ENCODE results near the gene THRA. TPM values are rescaled to one million over a fixed set of nuclear protein-coding genes. Genes with fewer than 3 reads are reported as not detected.

THRA gene
- total and polyA plus RNA-seq, 2 donors: 9.9 to 14.3 TPM

GRCh38 chr17:40093580-40094201 is 30.9 kb downstream of the THRA start:
- 96% methylated on average over 16 of the region's 16 CpGs for WGBS
- Histone ChIP-seq H3K4me1 (ENCODE audit: control insufficient read depth in 2 of 2, insufficient read depth in 2 of 2, low read length in 2 of 2) (peaks cover 37 to 50% of the 10 kb centered on the region in 2 donors), H3K9me3 (ENCODE audit: control insufficient read depth in 2 of 2, insufficient read depth in 1 of 2, low read length in 1 of 2) (no peaks in the 10 kb centered on the region), H3K27me3 (ENCODE audit: control insufficient read depth in 2 of 2, insufficient read depth in 1 of 2, low read length in 1 of 2) (no peaks in the 10 kb centered on the region), H3K4me3 (ENCODE audit: low read length in 2 of 2) (no peak overlapping the region), H3K27ac (ENCODE audit: low read depth in 1 of 2, low read length in 1 of 2) (no peak overlapping the region), H3K36me3 (ENCODE audit: control insufficient read depth in 2 of 2, insufficient read depth in 2 of 2, low read length in 1 of 2) (peaks cover 58 to 66% of the 10 kb centered on the region in 2 donors)
- DNase-seq (ENCODE audit: low read depth in 6 of 9, low spot score in 9 of 9): no peak

DNA sequence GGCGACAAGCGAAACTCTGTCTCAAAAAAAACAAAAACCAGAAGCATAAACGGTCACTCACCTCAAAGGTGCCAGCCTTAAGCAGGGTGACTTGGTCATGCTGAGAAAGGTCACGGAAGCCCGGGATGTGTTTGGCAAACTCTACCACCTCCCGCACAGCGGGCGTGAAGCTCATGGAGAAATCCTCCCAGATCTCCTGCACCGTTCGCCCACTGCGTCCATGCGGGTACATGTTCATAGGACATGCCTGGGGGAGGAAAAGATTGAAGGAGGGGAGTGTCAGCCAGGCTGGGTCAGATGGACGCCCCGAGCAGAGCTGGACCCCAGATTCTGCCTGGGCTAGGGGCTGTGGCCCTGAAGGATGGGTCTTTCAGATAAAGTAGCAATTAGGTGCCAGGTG is 32.1 kb downstream of the THRA start:
- H3K27me3 ChIP-seq (ENCODE audit: control insufficient read depth in 2 of 2, insufficient read depth in 1 of 2, low read length in 1 of 2): no peaks in the 10 kb centered on the region
- H3K4me3 ChIP-seq (ENCODE audit: low read length in 2 of 2): no peak overlapping the region
- no peak for DNase-seq (ENCODE audit: low read depth in 6 of 9, low spot score in 9 of 9)
- H3K4me1 ChIP-seq (ENCODE audit: control insufficient read depth in 2 of 2, insufficient read depth in 2 of 2, low read length in 2 of 2): peaks cover 47 to 61% of the 10 kb centered on the region in 2 donors
- H3K36me3 ChIP-seq (ENCODE audit: control insufficient read depth in 2 of 2, insufficient read depth in 2 of 2, low read length in 1 of 2): peaks cover 46 to 60% of the 10 kb centered on the region in 2 donors
- H3K27ac ChIP-seq (ENCODE audit: low read depth in 1 of 2, low read length in 1 of 2): peak overlapping the region; percentile 46 to 92
- peaks cover 0 to 5% of the 10 kb centered on the region in 2 donors for H3K9me3 ChIP-seq (ENCODE audit: control insufficient read depth in 2 of 2, insufficient read depth in 1 of 2, low read length in 1 of 2)
- WGBS: 99% methylated on average over 14 of the region's 14 CpGs

DNA sequence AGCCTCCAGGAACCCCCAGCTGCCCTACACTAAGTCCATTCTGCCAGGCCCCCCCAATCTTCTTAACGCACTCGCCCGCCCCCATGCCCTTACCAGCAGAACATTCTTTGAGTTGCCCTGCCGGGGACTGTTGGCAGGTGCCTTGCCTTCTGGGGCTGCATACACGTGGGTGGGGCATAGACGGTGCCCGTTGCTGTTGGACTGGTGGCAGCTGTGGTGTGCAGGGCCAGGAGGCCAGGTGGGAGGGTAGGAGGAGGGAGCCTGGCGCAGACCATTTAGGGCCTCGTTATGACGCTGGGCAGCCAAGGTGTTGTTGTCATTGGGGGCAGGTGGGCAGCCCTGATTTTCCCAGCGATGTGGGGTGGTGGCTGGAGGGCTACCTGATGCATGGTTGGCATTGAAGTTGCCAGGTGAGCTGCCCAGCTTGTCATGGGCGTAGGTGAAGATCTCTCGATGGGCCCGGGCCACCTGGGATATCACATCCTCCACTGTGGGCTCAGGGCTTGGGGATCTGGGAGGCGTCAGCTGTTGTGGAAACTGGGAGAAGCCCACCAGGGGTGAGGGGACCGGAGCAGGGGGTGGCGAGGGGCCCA is 32.7 kb downstream of the THRA start:
- Histone ChIP-seq H3K36me3 (ENCODE audit: control insufficient read depth in 2 of 2, insufficient read depth in 2 of 2, low read length in 1 of 2) (peaks cover 44 to 58% of the 10 kb centered on the region in 2 donors), H3K27ac (ENCODE audit: low read depth in 1 of 2, low read length in 1 of 2) (peak overlapping the region; percentile 90 to 92), H3K4me3 (ENCODE audit: low read length in 2 of 2) (no peak overlapping the region), H3K4me1 (ENCODE audit: control insufficient read depth in 2 of 2, insufficient read depth in 2 of 2, low read length in 2 of 2) (peaks cover 52 to 67% of the 10 kb centered on the region in 2 donors), H3K27me3 (ENCODE audit: control insufficient read depth in 2 of 2, insufficient read depth in 1 of 2, low read length in 1 of 2) (no peaks in the 10 kb centered on the region), H3K9me3 (ENCODE audit: control insufficient read depth in 2 of 2, insufficient read depth in 1 of 2, low read length in 1 of 2) (peaks cover 0 to 5% of the 10 kb centered on the region in 2 donors)
- WGBS: 72% methylated on average over 17 of the region's 17 CpGs
- DNase-seq (ENCODE audit: low read depth in 6 of 9, low spot score in 9 of 9): peak in 1 of 9 donors; percentile 24

DNA sequence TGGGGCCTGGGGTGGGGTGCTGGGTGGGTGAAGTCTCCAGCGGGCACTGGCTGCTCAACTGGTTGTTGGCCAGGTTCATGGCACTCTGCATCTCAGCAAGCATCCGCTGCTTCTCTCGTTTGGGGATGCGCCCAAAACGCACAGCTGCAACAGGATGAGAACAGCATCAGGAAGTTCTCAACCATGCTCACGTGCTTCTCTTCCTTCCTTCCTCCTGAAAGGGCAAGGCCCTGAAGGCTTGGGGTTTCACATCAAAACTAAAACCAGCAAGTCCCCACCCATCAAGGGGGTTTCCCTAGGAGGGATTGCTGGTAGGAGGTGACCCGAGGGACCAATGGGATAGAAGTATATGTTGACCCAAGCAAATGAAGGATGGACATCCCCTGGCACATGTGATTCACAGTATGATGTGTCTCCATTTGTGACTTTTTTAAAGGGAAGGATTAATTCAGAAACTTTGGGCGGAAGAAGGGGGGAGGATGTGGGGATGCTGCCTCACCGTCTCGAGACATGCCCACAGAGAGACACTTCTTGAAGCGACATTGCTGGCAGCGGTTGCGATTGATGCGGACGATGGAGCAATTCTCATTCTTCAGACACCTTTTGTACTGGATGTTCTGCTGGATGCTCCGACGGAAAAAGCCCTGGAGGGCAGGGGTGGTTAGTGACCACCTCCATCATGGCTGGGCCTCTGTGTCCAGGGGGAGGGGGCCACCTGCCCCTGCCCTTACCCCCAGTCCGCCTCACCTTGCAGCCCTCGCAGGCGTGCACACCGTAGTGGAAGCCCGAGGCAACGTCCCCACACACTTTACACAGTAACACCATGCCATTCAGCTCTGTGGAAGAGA is 33.4 kb downstream of the THRA start:
- H3K36me3 ChIP-seq (ENCODE audit: control insufficient read depth in 2 of 2, insufficient read depth in 2 of 2, low read length in 1 of 2): peaks cover 42 to 55% of the 10 kb centered on the region in 2 donors
- peaks cover 57 to 74% of the 10 kb centered on the region in 2 donors for H3K4me1 ChIP-seq (ENCODE audit: control insufficient read depth in 2 of 2, insufficient read depth in 2 of 2, low read length in 2 of 2)
- peaks cover 0 to 5% of the 10 kb centered on the region in 2 donors for H3K9me3 ChIP-seq (ENCODE audit: control insufficient read depth in 2 of 2, insufficient read depth in 1 of 2, low read length in 1 of 2)
- peak in 6 of 9 donors; percentile 67 to 91 (median 74) for DNase-seq (ENCODE audit: low read depth in 6 of 9, low spot score in 9 of 9)
- H3K4me3 ChIP-seq (ENCODE audit: low read length in 2 of 2): peak overlapping the region in 1 of 2 donors; percentile 16
- peak overlapping the region; percentile 90 to 92 for H3K27ac ChIP-seq (ENCODE audit: low read depth in 1 of 2, low read length in 1 of 2)
- H3K27me3 ChIP-seq (ENCODE audit: control insufficient read depth in 2 of 2, insufficient read depth in 1 of 2, low read length in 1 of 2): no peaks in the 10 kb centered on the region
- 60% methylated on average over 23 of the region's 23 CpGs for WGBS

GRCh38 chr17:40097087-40097486 is 34.3 kb downstream of the THRA start:
- Histone ChIP-seq H3K36me3 (ENCODE audit: control insufficient read depth in 2 of 2, insufficient read depth in 2 of 2, low read length in 1 of 2) (peaks cover 36 to 52% of the 10 kb centered on the region in 2 donors), H3K27ac (ENCODE audit: low read depth in 1 of 2, low read length in 1 of 2) (peak overlapping the region; percentile 90 to 92), H3K9me3 (ENCODE audit: control insufficient read depth in 2 of 2, insufficient read depth in 1 of 2, low read length in 1 of 2) (peaks cover 0 to 5% of the 10 kb centered on the region in 2 donors), H3K27me3 (ENCODE audit: control insufficient read depth in 2 of 2, insufficient read depth in 1 of 2, low read length in 1 of 2) (no peaks in the 10 kb centered on the region), H3K4me3 (ENCODE audit: low read length in 2 of 2) (no peak overlapping the region), H3K4me1 (ENCODE audit: control insufficient read depth in 2 of 2, insufficient read depth in 2 of 2, low read length in 2 of 2) (peaks cover 60 to 83% of the 10 kb centered on the region in 2 donors)
- DNase-seq (ENCODE audit: low read depth in 6 of 9, low spot score in 9 of 9): no peak
- 98% methylated on average over 10 of the region's 10 CpGs for WGBS

GRCh38 chr17:40097931-40098845 is 35.4 kb downstream of the THRA start:
- no peak for DNase-seq (ENCODE audit: low read depth in 6 of 9, low spot score in 9 of 9)
- peaks cover 0 to 5% of the 10 kb centered on the region in 2 donors for H3K9me3 ChIP-seq (ENCODE audit: control insufficient read depth in 2 of 2, insufficient read depth in 1 of 2, low read length in 1 of 2)
- H3K27ac ChIP-seq (ENCODE audit: low read depth in 1 of 2, low read length in 1 of 2): peak overlapping the region; percentile 88 to 94
- peaks cover 67 to 92% of the 10 kb centered on the region in 2 donors for H3K4me1 ChIP-seq (ENCODE audit: control insufficient read depth in 2 of 2, insufficient read depth in 2 of 2, low read length in 2 of 2)
- WGBS: 84% methylated on average over 9 of the region's 9 CpGs
- H3K4me3 ChIP-seq (ENCODE audit: low read length in 2 of 2): peak overlapping the region; percentile 67 to 69
- peaks cover 28 to 42% of the 10 kb centered on the region in 2 donors for H3K36me3 ChIP-seq (ENCODE audit: control insufficient read depth in 2 of 2, insufficient read depth in 2 of 2, low read length in 1 of 2)
- no peaks in the 10 kb centered on the region for H3K27me3 ChIP-seq (ENCODE audit: control insufficient read depth in 2 of 2, insufficient read depth in 1 of 2, low read length in 1 of 2)

GRCh38 chr17:40098846-40099618 is 36.3 kb downstream of the THRA start:
- H3K27me3 ChIP-seq (ENCODE audit: control insufficient read depth in 2 of 2, insufficient read depth in 1 of 2, low read length in 1 of 2): no peaks in the 10 kb centered on the region
- H3K4me1 ChIP-seq (ENCODE audit: control insufficient read depth in 2 of 2, insufficient read depth in 2 of 2, low read length in 2 of 2): peaks cover 74 to 97% of the 10 kb centered on the region in 2 donors
- peaks cover 20 to 34% of the 10 kb centered on the region in 2 donors for H3K36me3 ChIP-seq (ENCODE audit: control insufficient read depth in 2 of 2, insufficient read depth in 2 of 2, low read length in 1 of 2)
- H3K4me3 ChIP-seq (ENCODE audit: low read length in 2 of 2): peak overlapping the region; percentile 67 to 69
- DNase-seq (ENCODE audit: low read depth in 6 of 9, low spot score in 9 of 9): peak in 8 of 9 donors; percentile 82 to 96 (median 90)
- H3K27ac ChIP-seq (ENCODE audit: low read depth in 1 of 2, low read length in 1 of 2): peak overlapping the region; percentile 88 to 94
- 2% methylated on average over 52 of the region's 52 CpGs for WGBS
- H3K9me3 ChIP-seq (ENCODE audit: control insufficient read depth in 2 of 2, insufficient read depth in 1 of 2, low read length in 1 of 2): peaks cover 0 to 5% of the 10 kb centered on the region in 2 donors
